KMS-11 (cell line): Measurements from ENCODE around the gene TRIM47.

Experiments used
- H2AFZ ChIP-seq: fragments of 200-600 bp; sonication (generic); 2 replicates; pipeline ENCODE4 v1.6.1; 2016; ENCODE audit warnings: antibody characterized with exemption, mixed run types, low read depth
- H3K27ac ChIP-seq: fragments of 200-600 bp; sonication (generic); 2 replicates; pipeline ENCODE4 v1.6.1; 2016; ENCODE audit warnings: mild to moderate bottlenecking, mixed run types
- H3K27me3 ChIP-seq: fragments of 200-600 bp; sonication (generic); 2 replicates; pipeline ENCODE4 v1.6.1; 2017; ENCODE audit warnings: mild to moderate bottlenecking, low read depth, mixed run types, moderate library complexity; ENCODE audit not compliant: insufficient read depth
- H3K36me3 ChIP-seq: fragments of 200-600 bp; sonication (generic); 2 replicates; pipeline ENCODE4 v1.6.1; 2017; ENCODE audit warnings: mild to moderate bottlenecking, mixed run types; ENCODE audit not compliant: insufficient read depth
- H3K4me1 ChIP-seq: fragments of 200-600 bp; sonication (generic); 2 replicates; pipeline ENCODE4 v1.6.1; 2016; ENCODE audit warnings: mild to moderate bottlenecking, low read depth, mixed run types; ENCODE audit not compliant: poor library complexity, severe bottlenecking
- H3K4me2 ChIP-seq: fragments of 200-600 bp; sonication (generic); 2 replicates; pipeline ENCODE4 v1.7.0; 2016; ENCODE audit warnings: mild to moderate bottlenecking, mixed run types
- H3K4me3 ChIP-seq: fragments of 200-600 bp; sonication (generic); IDR thresholded peaks from 2 replicates; pipeline ENCODE4 v1.6.1; 2017; ENCODE audit warnings: low read depth, low read length, mixed read lengths; ENCODE audit not compliant: insufficient read depth
- H3K79me2 ChIP-seq: fragments of 200-600 bp; sonication (generic); 2 replicates; pipeline ENCODE4 v1.6.1; 2016; ENCODE audit warnings: low read depth, mixed run types; ENCODE audit not compliant: insufficient read depth
- H3K9ac ChIP-seq: fragments of 200-600 bp; sonication (generic); 2 replicates; pipeline ENCODE4 v1.6.1; 2016; ENCODE audit warnings: mild to moderate bottlenecking, mixed run types
- H4K20me1 ChIP-seq: fragments of 200-600 bp; sonication (generic); 2 replicates; pipeline ENCODE4 v1.6.1; 2016; ENCODE audit warnings: mild to moderate bottlenecking, mixed run types; ENCODE audit not compliant: insufficient read depth
- TF ChIP-seq, protein P1 (sequence below): fragments of 200-600 bp; sonication (generic); conservative IDR thresholded peaks from 2 replicates; pipeline ENCODE4 v1.6.1; 2017; ENCODE audit warnings: low read depth, mild to moderate bottlenecking, antibody characterized with exemption, low read length, moderate library complexity, mixed read lengths

The TRIM47 gene

DNA sequence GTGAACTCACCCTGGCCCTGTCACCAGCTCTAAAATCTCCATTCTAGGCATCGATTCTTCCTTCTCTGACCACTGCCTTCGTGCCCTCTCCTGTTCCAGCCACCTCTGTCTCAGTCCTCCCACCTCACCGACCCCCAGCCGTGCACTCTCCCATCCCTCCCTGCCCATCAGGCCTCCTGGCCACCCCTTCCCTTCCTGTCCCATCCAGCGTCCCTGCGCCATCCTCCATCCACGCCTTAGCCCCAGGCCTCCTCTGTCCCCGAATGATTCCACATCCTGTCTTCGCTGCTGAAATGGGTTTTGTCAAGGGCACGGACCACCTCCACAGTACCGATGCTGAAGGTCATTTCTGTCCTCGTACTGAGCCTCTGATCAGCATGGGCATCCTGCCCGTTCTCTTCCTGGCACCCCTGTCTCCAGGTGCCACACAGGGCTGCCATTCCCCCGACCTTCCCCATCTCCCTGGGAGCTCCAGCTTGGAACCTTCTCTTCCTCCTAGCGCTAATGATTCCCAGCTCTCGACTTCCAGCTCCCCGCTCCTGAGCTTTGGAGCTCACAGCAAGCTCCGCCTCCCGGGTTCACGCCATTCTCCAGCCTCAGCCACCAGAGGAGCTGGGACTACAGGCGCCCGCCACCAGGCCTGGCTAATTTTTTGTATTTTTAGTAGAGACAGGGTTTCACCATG, 15.8 kb upstream of the TRIM47 start:
- Histone ChIP-seq H3K9ac (no peak overlapping the region), H3K36me3 (no peaks in the 10 kb centered on the region)

GRCh38 chr17:75893305-75894048, 15.1 kb upstream of the TRIM47 start:
- H3K4me1 ChIP-seq = peaks cover 26% of the 10 kb centered on the region
- TF ChIP-seq, protein P1, sequence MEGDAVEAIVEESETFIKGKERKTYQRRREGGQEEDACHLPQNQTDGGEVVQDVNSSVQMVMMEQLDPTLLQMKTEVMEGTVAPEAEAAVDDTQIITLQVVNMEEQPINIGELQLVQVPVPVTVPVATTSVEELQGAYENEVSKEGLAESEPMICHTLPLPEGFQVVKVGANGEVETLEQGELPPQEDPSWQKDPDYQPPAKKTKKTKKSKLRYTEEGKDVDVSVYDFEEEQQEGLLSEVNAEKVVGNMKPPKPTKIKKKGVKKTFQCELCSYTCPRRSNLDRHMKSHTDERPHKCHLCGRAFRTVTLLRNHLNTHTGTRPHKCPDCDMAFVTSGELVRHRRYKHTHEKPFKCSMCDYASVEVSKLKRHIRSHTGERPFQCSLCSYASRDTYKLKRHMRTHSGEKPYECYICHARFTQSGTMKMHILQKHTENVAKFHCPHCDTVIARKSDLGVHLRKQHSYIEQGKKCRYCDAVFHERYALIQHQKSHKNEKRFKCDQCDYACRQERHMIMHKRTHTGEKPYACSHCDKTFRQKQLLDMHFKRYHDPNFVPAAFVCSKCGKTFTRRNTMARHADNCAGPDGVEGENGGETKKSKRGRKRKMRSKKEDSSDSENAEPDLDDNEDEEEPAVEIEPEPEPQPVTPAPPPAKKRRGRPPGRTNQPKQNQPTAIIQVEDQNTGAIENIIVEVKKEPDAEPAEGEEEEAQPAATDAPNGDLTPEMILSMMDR = no peak
- no peaks in the 10 kb centered on the region for H4K20me1 ChIP-seq
- H3K27me3 ChIP-seq = no peaks in the 10 kb centered on the region
- H3K4me2 ChIP-seq = no peak overlapping the region
- H3K36me3 ChIP-seq = no peaks in the 10 kb centered on the region
- no peak overlapping the region for H3K4me3 ChIP-seq
- H3K27ac ChIP-seq = no peak overlapping the region
- H3K79me2 ChIP-seq = peaks cover 28% of the 10 kb centered on the region
- no peak overlapping the region for H2AFZ ChIP-seq
- no peak overlapping the region for H3K9ac ChIP-seq

More for the DNA sequence above, 15.8 kb upstream of the TRIM47 start:
- H3K27me3 ChIP-seq = no peaks in the 10 kb centered on the region
- H2AFZ ChIP-seq = no peak overlapping the region
- H3K27ac ChIP-seq = no peak overlapping the region
- peaks cover 26% of the 10 kb centered on the region for H3K4me1 ChIP-seq
- 0 out of 2 replicates have a peak overlapping the region, but pooled peaks have one; percentile 12 for H3K4me2 ChIP-seq
- peaks cover 28% of the 10 kb centered on the region for H3K79me2 ChIP-seq
- H3K4me3 ChIP-seq = no peak overlapping the region
- no peaks in the 10 kb centered on the region for H4K20me1 ChIP-seq
- TF ChIP-seq, protein P1 = no peak

DNA sequence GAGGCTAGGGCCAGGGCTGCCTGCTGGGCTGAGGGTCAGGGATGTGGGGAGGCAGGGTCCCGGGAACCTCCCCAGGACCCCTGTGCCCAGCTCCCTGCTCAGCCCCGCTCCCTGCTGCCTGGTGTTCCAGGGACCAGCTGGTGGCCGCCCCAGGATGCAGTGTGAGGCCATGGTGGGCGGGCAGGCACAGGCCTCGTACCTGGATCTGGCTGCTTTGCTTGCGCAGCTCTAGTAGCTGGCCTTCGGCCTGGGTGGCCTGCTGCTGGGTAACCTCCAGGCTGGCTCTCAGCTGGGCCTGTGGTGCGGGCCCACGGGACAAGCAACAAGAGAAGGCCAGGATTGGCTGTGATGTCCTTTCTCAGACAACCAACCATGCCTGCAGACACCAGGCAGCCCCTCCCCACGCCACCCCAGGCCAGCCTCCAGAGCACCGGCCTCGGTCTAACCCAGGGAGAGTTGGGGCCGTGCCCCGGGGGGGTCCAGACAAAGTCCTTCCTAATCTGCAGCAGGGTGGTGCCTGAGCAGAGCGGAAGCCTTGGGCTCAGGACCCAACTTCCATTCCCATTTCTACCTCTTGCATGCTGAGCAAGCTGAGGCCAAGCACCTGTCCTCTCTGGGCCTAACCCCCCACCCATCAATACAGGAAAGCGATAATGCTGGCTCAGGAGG, 14.3 kb upstream of the TRIM47 start:
- Histone ChIP-seq H2AFZ (no peak overlapping the region), H3K36me3 (no peaks in the 10 kb centered on the region), H3K9ac (no peak overlapping the region)

More for the DNA sequence above, 14.3 kb upstream of the TRIM47 start:
- Histone ChIP-seq H4K20me1 (no peaks in the 10 kb centered on the region), H3K4me2 (no peak overlapping the region), H3K79me2 (peaks cover 28% of the 10 kb centered on the region), H3K27ac (no peak overlapping the region), H3K4me1 (peaks cover 26% of the 10 kb centered on the region), H3K27me3 (no peaks in the 10 kb centered on the region), H3K4me3 (no peak overlapping the region)
- TF ChIP-seq, protein P1 = no peak
